GM21576 (cell line): ENCODE results near the gene ACY1.
A peak's percentile ranks its signal among the peaks of the same experiment; 100 is the strongest.

Experiments
- ATAC-seq: cut with Tn5 transposase; IDR thresholded peaks from one replicate; pipeline ENCODE4 v1.9.1; 2021; ENCODE audit warnings: mild to moderate bottlenecking, moderate library complexity; ENCODE audit not compliant: unreplicated experiment

Gene ACY1

DNA sequence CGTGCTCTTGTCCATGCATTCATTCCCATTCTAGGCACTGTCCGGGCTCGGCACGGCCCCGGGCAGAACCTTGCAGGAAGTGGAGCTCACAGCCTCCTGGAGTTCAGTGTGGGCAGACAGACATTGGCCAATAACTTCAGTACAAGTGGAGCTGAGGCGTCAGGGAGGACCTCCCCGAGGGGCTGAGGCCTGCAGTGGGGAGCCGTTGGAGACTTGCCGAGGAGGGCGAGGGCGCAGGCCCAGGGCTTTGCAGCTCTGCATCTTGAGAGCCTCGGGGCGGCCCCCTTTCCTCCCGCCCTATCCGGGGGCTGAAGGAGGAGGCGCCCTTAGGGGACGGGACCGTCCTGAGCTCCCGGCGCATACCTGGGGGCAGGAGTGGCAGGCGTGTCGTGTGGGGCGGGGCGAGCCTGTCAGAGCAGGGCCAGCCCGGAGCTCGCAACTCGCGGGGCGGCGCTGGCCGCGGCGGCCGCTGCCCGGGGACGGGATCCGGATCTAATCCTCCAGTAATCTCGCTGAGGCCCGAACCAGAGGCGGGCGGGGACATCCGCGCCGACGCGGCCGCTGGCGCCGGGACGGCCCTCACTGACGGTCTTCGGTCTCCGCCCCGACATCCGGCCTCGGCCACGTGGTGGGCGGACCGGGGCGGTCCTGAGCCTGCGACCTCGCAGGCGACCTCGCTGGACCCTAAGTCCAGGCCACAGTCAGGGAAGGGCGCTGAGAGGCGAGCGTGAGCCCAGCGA is at the start of gene ACY1:
Gene ACY1 (plus strand): TSS at position 698 of the 740 bp plus-strand sequence. CDS start 530 bp downstream, outside the sequence.
- ATAC-seq: peak; percentile 75

DNA sequence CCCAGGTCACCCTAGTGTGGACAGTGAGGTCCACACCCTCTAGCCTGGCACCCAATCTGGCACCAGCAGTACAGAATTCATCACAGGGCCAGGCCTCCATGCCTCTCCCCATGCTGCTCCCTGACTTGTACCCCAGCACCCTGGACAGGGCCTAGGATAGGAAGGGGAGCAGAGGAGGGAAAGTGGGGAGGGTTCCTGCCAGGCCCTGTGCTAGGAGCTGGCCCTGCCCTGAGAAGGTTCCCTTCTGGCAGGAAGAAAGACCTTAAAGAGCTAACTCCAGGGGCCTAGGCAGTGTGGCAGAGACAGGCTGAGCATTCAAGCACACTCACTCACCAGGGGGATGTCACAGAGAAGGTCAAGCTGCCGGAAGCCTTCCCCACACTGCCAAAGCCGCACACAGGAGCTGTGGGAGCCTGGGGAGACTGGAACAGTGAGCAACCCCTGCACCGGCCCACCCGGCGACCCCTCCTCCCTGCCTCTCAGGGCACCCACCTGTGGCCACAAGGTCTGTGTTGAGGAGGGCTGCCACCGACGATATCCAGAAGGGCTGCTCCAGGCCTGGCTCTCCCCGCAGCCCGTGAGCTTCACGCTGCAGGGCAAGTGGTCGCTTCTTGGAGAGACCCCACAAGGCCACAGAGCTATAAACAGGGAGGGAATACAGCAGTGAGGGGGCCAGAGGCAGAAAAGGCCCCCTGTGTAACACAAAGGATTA is 49.0 kb upstream of the ACY1 start:
- no peak for ATAC-seq

DNA sequence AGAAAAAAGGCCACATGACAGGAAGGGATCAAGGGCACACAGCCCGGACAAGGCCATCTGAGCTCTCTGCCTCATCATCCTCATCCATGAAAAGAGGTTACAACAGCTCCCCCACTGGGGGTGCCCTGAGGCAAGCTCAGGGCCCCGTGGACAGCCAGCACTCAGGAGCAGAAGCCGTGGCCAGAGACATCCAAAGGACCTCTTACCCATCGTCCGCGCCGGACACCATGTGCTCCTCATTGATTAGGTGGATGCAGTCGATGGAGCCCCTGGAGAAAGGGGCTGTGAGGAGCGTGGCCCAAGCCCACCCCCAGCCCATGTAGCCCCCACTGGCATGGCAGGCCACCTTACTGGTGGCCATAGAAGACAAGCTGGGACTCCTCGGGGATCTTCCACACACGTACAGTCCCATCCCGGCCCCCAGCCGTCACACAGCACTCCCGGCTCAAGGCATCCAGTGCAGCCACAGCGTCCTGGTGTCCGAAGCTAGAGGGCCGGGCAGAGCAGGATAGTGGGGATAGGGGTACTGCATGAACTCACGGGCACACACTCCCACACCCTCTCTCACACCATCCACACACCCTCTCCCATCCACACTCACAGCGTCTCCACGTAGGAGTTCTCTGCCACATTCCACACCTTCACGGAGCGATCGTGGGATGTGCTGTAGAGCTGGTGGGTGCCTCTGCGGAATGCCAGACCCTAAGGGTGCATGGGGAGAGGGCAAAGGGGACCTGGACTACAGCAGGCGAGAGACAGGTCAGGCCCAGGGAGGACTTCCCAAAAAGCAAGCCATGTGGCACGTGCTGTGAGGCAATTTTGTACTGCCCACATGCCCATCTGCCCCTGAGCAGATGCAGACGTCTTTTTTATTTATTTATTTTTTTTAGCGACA is 48.1 kb upstream of the ACY1 start:
- no peak for ATAC-seq

DNA sequence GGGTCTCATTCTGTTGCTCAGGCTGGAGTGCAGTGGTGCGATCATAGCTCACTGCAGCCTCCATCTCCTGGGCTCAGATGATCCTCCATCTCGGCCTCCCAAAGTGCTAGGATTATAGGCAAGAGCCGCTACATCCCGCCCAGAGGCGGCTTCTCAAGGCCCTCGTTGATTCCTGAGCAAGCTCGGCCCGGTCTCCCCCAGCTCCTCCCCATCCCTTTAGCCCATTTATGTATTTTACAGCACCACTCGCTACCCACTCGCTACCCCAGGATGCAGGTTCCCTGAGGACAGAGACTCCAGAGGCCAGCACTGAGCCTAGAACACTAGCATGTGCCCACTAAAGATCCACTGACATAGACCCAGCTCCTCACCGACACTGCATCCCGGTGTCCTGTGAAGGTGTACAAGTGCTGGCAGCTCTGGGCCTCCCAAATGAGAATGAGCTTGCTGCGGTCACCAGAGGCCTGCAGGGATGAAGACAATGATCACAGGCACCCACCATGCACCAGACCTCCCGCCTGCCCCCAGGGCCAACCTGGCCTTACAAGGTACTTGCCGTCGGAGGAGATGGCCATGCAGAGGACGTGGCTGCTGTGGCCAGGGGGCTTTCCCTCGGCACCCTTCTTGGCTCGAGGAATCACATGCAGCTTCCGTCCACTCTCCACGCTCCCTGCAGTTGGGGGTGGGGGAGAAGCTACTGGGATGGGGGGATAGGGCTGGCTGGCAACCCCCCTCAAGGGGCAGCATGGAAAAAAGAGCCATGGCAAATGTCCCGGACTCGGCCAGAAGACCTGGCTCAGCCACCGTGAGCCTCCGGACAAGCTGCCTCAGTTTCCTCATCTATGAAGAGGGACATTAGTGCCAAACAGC is 47.2 kb upstream of the ACY1 start:
- no peak for ATAC-seq

DNA sequence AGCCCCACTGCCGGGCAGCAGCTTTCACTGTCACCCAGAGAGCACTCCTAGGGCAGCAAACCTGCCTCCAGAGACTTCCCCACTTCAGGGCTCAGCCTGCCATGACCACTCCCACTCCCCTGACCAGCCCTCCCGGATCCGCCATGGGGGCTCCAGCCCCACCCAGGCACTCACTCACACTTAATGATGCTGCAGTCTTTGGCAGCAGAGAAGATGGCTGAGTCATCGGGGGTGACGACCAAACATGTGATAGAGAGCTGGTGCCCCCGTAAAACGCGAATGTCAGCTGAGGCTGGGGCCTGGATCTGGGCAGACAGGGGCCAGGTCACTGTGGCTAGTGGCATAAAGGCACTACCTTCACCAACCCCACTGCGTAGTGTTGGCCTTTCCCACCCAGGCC is 46.3 kb upstream of the ACY1 start:
- ATAC-seq: no peak

DNA sequence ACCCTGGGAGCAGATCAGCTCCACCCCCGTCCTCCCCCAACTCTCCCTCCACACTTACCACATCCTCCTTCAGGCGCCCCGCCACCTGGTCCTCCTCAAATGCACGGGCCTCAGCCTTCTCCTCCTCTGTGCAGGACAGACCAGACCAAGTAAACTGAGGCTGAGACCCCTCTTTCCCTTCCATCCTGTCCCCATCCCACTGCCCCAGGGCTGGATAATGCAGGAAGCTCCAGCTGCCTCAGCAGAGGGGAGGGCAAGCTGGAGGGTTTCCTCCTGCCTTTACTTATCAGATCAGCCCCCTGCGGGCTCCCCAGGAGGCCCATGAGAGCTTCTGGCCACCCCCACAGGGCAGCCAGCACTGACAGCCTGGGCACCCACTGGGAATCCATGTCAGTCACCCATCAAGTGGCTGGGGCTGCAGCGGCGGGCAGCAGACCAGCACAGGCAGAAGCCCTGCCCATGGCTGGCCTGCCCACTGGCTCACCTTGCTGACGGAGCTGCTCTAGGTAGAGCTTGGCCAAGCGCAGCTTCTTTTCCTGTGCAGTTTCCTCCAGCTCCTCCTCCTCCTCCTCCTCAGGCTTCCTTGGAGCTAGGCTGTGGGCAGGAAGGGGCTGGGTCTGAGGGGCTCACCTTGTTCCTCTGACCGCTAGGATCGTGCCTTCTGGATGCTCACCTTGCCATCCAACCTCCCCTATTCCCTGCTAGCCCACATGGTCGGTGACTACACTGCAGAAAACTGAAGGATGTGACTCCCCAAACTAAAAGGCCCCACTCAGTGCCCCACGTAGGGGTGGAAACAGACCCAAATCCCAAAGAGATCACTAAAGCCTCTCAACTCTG is 45.5 kb upstream of the ACY1 start:
- no peak for ATAC-seq

DNA sequence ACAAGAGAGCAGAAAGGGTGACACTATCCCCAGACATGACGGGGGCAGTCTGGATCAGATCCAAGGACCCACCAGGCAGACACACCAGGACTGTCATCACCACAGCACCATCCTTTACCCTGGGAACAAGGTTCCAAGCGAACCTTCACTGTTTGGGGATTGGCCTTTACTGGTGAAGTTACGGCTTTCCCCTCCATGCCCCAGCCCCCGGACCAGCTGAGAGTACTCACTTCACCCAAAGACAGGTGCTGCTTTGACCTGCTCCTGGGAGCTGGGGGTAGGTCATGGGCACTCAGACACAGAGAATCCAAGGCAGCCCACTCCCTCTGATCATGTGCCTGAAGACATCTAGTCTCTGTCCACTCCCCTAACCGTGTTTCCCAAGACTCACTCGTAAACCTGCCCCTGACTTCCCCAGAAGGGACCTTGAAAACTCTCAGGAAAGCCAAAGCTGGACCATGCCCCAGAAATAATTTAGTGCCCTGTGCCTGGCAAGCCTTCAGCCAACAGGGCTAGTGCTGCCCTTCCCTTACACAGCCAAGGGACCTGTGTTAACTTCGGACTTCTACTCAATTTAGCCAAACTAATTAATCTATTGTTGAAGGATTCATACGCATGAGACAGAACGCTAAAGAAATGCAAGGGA is 44.4 kb upstream of the ACY1 start:
- no peak for ATAC-seq

DNA sequence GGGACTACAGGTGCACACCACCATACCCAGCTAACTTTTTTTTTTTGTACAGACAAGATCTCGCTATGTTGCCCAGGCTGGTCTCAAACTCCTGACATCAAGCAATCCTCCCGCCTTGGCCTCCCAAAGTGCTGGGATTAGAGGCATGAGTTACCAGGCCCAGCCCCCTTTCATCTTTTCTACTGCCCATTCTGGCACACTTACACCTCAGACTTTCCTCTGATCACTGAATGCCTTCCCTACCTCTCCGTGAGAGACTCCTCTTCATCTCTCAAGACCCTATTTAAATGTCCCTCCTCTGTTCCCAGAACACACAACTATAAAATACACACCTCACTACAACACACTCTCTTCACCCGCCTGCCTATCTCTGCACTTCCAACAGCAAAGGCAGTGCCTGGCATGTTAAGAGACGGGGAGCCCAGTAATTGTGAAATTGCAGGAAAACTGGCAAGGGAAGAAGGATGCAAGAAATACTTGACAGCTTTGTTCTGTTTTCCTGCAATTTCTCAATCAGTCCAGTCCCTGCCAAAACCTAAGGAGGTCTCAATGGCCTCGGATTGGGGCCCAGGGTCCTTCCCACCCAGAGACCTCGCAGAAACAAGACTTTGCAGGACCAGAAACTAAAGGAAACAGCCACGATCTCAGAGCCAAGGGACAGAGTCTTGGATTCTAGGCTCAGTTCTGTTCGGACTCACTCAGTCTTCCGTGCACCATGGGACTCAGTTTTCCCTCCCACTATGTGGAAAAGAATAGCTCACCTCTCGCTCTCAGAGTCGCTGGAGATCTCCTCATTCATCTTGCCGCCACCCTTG is 42.5 kb upstream of the ACY1 start:
- no peak for ATAC-seq

DNA sequence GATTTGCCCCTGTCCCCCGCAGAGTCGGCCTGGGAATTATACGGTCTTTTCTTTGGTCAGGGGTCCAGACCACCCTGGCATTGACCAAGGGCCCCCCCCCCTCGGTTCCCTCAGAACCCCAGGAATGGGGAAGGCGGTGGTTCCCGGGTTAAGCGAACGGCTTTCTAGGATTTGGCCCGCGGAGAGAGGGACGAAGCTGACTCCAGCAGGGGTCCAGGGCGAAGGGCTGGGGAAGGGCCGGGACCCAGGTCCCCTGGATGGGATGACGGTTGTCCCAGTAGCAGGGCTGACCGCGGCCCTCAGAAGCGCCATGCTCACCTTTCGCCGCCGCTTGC is 41.9 kb upstream of the ACY1 start:
- ATAC-seq: no peak

DNA sequence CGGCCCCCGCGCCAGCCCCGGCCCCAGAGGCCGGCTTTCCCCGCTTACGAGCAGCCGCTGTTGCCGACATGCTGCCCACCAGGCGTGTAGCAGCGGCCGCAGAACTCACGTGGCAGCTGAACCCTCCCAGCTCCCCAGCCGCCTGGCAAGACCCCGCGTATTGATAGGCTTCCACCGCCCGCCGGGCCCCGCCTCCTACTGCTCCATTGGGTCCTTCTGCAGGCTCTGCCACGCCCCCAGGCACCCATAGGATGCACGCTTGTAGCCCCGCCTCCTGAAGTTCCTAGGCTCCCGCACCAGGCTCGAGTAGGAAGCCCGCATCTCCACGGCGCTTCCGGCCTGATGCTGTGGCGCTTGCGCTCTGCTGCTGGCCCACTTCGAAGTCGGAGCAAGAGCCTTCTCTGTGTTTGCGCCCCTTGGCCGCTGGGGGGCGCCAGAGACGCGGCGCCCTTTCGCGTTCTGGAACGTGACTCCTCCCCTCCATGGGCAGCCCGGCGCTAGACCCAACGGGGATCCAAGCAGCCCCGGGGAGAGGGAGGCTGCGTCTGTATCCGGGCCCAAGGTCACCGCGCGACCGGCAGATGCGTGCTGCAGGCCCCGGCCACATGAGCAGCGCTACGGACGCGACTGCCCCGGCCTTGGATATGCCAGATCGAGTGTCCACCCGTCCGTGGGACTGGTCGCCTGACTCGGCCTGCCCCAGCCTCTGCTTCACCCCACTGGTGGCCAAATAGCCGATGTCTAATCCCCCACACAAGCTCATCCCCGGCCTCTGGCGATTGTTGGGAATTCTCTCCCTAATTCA is 41.3 kb upstream of the ACY1 start, which contains the start of the genes PARP3 and RRP9:
Gene PARP3 (plus strand): TSS at position 566 of the 805 bp plus-strand sequence. CDS start 993 bp downstream, outside the sequence.
Gene RRP9 (minus strand): TSS at position 107 of the 805 bp plus-strand sequence. CDS start 37 bp downstream, at position 70.
- ATAC-seq: peak; percentile 90

DNA sequence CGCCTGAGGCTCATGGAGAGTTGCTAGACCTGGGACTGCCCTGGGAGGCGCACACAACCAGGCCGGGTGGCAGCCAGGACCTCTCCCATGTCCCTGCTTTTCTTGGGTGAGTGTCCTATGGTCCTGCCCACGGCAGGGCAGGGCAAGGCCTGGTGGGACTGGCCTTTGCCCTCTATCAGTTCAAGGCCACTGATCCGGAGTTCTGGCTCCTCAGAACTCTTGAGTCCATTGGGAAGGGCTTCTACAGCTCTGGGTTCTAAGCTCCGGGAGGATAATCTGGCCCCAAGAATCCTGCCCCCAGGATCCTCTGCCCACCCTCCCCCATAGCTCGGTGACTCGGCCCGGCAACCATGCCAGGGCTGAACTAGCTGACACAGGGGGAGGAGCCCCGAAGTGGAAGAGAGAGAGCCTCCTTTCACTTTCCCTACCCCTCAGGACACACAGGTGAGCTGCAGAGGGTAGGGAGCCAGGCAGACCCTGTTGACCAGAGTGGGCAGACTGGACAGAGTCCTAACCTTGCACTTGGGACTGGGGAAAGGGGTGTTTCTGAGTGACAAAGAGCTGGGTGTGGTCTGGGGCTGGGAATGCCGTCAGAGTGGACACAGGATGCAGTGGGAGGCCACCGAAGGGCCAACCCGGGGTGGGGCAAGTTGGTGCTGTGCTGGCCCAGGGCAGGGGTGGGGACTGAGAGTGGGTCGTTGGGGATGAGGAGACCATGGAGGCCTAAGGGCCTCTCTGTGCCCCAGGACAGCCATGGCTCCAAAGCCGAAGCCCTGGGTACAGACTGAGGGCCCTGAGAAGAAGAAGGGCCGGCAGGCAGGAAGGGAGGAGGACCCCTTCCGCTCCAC is 40.5 kb upstream of the ACY1 start:
- no peak for ATAC-seq

DNA sequence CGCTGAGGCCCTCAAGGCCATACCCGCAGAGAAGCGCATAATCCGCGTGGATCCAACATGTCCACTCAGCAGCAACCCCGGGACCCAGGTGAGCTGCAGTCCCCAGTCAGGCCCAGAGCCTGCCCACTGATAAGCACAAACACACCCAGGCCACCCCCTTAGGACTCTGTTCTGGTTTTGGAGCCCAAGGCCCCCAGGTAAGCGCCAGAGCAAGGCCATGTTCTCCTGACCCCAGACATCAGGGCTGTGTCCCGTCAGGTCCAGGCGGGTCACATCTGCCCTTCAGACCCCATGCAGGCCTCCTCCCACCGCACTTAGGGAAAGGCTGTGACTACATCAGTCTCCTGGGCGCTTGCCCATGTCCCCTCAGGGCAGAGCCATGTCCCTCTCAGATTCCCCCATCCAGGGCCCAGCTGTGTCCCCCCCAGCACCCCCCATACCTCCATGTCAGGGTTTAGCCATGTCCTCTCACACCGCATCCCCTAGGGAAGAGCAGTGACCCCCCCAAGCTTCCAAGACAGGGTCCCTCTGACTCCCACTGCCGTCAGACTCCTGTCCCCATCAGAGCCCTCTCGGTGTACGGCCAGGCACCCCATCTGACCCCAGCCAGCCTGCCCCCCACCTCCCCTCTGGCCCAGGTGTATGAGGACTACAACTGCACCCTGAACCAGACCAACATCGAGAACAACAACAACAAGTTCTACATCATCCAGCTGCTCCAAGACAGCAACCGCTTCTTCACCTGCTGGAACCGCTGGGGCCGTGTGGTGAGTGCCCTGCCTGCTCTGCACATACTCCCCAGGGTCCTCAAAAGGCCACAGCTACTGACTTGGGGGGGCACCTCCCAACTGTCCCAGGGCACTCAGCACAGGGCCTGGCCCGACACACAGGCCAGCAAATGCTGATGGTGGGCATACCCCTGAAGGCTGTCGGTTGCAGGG is 39.6 kb upstream of the ACY1 start:
- ATAC-seq: no peak

DNA sequence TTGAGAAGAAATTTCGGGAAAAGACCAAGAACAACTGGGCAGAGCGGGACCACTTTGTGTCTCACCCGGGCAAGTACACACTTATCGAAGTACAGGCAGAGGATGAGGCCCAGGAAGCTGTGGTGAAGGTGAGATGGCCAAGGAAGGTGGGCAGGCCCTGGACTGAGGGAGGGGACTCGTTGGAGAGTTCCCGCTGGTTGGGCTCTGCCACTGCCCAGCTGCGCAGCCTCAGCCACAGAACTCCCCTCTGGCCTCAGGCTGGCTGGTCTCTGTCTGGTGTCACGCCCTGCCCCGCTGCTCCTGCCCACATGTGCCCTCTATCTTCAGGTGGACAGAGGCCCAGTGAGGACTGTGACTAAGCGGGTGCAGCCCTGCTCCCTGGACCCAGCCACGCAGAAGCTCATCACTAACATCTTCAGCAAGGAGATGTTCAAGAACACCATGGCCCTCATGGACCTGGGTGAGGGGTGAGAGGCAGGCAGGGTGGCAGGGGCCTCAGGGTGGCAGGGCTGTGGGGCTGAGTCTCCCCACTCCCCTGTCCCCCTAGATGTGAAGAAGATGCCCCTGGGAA is 38.8 kb upstream of the ACY1 start:
- no peak for ATAC-seq

DNA sequence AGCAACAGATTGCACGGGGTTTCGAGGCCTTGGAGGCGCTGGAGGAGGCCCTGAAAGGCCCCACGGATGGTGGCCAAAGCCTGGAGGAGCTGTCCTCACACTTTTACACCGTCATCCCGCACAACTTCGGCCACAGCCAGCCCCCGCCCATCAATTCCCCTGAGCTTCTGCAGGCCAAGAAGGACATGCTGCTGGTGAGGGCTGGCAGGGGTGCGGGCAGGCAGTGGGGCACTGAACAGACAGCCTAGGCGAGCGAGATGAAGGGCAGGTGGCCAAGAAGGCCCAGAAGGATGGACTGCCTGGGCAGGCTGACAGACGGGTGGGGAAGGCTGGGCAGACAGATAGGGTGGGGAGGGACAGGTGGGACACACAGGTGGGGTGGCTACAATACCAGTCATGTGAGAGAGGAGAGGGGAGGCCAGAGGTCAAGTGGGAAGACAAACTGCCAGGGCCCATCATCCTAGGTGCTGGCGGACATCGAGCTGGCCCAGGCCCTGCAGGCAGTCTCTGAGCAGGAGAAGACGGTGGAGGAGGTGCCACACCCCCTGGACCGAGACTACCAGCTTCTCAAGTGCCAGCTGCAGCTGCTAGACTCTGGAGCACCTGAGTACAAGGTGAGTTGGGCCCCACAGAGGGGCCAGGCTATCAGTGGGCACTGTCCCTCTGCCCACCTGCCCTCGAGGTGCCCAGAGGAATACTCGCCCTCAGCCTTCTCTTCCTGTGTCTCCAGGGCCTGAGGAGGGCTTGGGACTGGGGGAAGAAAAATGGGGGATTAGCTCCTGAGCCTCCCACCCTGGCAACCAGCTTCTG is 38.1 kb upstream of the ACY1 start:
- ATAC-seq: no peak
